H1 (cell line): ENCODE data around the gene PTEN. TPM values are rescaled to one million over a fixed set of nuclear protein-coding genes. Genes with fewer than 3 reads are reported as not detected.

Experiments
- CTCF ChIA-PET: fragments of 300-600 bp; sonication (Branson Sonifier 250); formaldehyde crosslinking; loops from one replicate; lab custom pipeline; 2021; ENCODE audit not compliant: partially characterized antibody; lab: Charles Lee
- POLR2A ChIA-PET: fragments of 300-600 bp; sonication (Branson Sonifier 250); formaldehyde crosslinking; loops from one replicate; lab custom pipeline; 2021; ENCODE audit warnings: inconsistent platforms; ENCODE audit not compliant: partially characterized antibody; lab: Charles Lee
- DNase-seq, 2 experiments: peaks; one replicate each; pipeline versions ENCODE4 v3.0.0 to v3.0.0-alpha.2; 2010 to 2022; ENCODE audit warnings: low spot score in 2 of 2, low read depth in 1 of 2, mixed read lengths in 1 of 2
- FAIRE-seq: peaks from 2 replicates; lab custom pipeline; 2011; peaks lifted over from hg19 to GRCh38; lab: Jason Lieb, UNC
- H2AFZ ChIP-seq: 2 replicates; pipeline ENCODE4 v1.8.1; 2012; ENCODE audit warnings: low read length, inconsistent platforms
- H2AK5ac ChIP-seq: 2 replicates; pipeline ENCODE4 v1.6.1; 2013; ENCODE audit warnings: low read depth, low read length
- H2BK120ac ChIP-seq: replicated peaks from 2 replicates; pipeline ENCODE3; 2013; ENCODE audit warnings: low read depth, low read length, inconsistent platforms
- H2BK12ac ChIP-seq: 2 replicates; pipeline ENCODE4 v1.6.1; 2013; ENCODE audit warnings: low read depth, low read length
- H2BK15ac ChIP-seq: 2 replicates; pipeline ENCODE4 v1.6.1; 2013; ENCODE audit warnings: low read length
- H2BK20ac ChIP-seq: 2 replicates; pipeline ENCODE4 v1.6.1; 2013; ENCODE audit warnings: low read length
- H2BK5ac ChIP-seq: 2 replicates; pipeline ENCODE4 v1.6.1; 2013; ENCODE audit warnings: low read depth, low read length
- H3K14ac ChIP-seq: 2 replicates; pipeline ENCODE4 v1.6.1; 2013; ENCODE audit warnings: inconsistent platforms; ENCODE audit not compliant: insufficient read length
- H3K18ac ChIP-seq: 2 replicates; pipeline ENCODE4 v1.6.1; 2013; ENCODE audit warnings: low read length; ENCODE audit errors: extremely low read depth
- H3K23ac ChIP-seq: 2 replicates; pipeline ENCODE4 v1.6.1; 2013; ENCODE audit warnings: inconsistent platforms; ENCODE audit not compliant: insufficient read length
- H3K23me2 ChIP-seq: 2 replicates; pipeline ENCODE4 v1.6.1; 2013; ENCODE audit warnings: low read depth, low read length
- H3K27ac ChIP-seq: 2 replicates; pipeline ENCODE4 v1.6.1; 2011; ENCODE audit warnings: low read depth, low read length, inconsistent platforms
- H3K27me3 ChIP-seq, 4 experiments: replicated peaks in 1 of 4; 1 replicate in 1 of 4; 2 replicates in 3 of 4; pipeline versions ENCODE4 v1.6.1 to v1.8.1; 2011 to 2013; ENCODE audit warnings: low read length in 3 of 4, mild to moderate bottlenecking in 3 of 4, inconsistent platforms in 2 of 4, mixed read lengths in 2 of 4, moderate library complexity in 1 of 4; ENCODE audit not compliant: control insufficient read depth in 3 of 4, insufficient read depth in 3 of 4; ENCODE audit errors: extremely low read depth in 1 of 4
- H3K36me3 ChIP-seq, 4 experiments: 2 replicates each; pipeline versions ENCODE4 v1.6.1 to v1.8.1; 2011 to 2013; ENCODE audit warnings: mild to moderate bottlenecking in 4 of 4, low read length in 3 of 4, moderate library complexity in 2 of 4, control low read depth in 1 of 4, inconsistent platforms in 1 of 4; ENCODE audit not compliant: insufficient read depth in 4 of 4, control insufficient read depth in 2 of 4
- H3K4ac ChIP-seq: replicated peaks from 2 replicates; pipeline ENCODE3; 2013; ENCODE audit warnings: low read length, low read depth, mixed read lengths, inconsistent platforms; ENCODE audit not compliant: insufficient read length
- H3K4me1 ChIP-seq, 4 experiments: replicated peaks in 1 of 4; 1 replicate in 1 of 4; 2 replicates in 3 of 4; pipeline versions ENCODE4 v1.6.1 to v1.8.1; 2011 to 2013; ENCODE audit warnings: low read length in 3 of 4, inconsistent platforms in 2 of 4, mixed read lengths in 1 of 4; ENCODE audit not compliant: insufficient read depth in 4 of 4, control insufficient read depth in 3 of 4
- H3K4me2 ChIP-seq, 2 experiments: 2 replicates each; pipeline versions ENCODE4 v1.6.1 to v1.8.1; 2011 to 2013; ENCODE audit warnings: low read depth in 2 of 2, low read length in 2 of 2, control low read depth in 1 of 2, inconsistent platforms in 1 of 2, mild to moderate bottlenecking in 1 of 2; ENCODE audit not compliant: insufficient read depth in 1 of 2
- H3K4me3 ChIP-seq, 4 experiments: fragments of 200-600, 300-600 bp in 1 of 4; sonication (generic), shearing (Covaris generic), sonication (Bioruptor Twin) in 1 of 4; 2 replicates each; pipeline versions ENCODE4 v1.5.1 to v1.8.1; 2011 to 2016; ENCODE audit warnings: low read length in 4 of 4, low read depth in 3 of 4, control low read depth in 2 of 4, inconsistent platforms in 2 of 4, mild to moderate bottlenecking in 2 of 4, mixed read lengths in 1 of 4, moderate library complexity in 1 of 4; ENCODE audit not compliant: insufficient read depth in 2 of 4; ENCODE audit errors: extremely low read depth in 1 of 4
- H3K56ac ChIP-seq: replicated peaks from 2 replicates; pipeline ENCODE3; 2013; ENCODE audit warnings: low read depth, mild to moderate bottlenecking, mixed read lengths, low read length, inconsistent platforms; ENCODE audit not compliant: insufficient read length
- H3K79me1 ChIP-seq: 2 replicates; pipeline ENCODE4 v1.6.1; 2013; ENCODE audit warnings: low read depth, low read length, control low read depth
- H3K79me2 ChIP-seq, 2 experiments: 2 replicates each; pipeline versions ENCODE4 v1.6.1 to v1.8.1; 2012 to 2013; ENCODE audit warnings: low read length in 2 of 2, mild to moderate bottlenecking in 2 of 2, inconsistent platforms in 1 of 2; ENCODE audit not compliant: insufficient read depth in 2 of 2, control insufficient read depth in 1 of 2
- H3K9ac ChIP-seq, 4 experiments: replicated peaks in 1 of 4; 1 replicate in 1 of 4; 2 replicates in 3 of 4; pipeline versions ENCODE4 v1.6.1 to v1.8.1; 2011 to 2013; ENCODE audit warnings: low read depth in 3 of 4, low read length in 3 of 4, control low read depth in 2 of 4, mild to moderate bottlenecking in 2 of 4, moderate library complexity in 2 of 4, inconsistent platforms in 1 of 4; ENCODE audit errors: extremely low read depth in 1 of 4
- H3K9me3 ChIP-seq, 2 experiments: 2 replicates each; pipeline versions ENCODE4 v1.6.1 to v1.8.1; 2012 to 2013; ENCODE audit warnings: mild to moderate bottlenecking in 2 of 2, moderate library complexity in 2 of 2, control low read depth in 1 of 2, inconsistent platforms in 1 of 2, low read depth in 1 of 2, low read length in 1 of 2, mixed read lengths in 1 of 2; ENCODE audit not compliant: insufficient read depth in 2 of 2
- H4K20me1 ChIP-seq, 2 experiments: replicated peaks in 1 of 2; 2 replicates each; pipeline versions ENCODE3 to v1.8.1; 2011 to 2013; ENCODE audit warnings: inconsistent platforms in 2 of 2, low read length in 2 of 2, mild to moderate bottlenecking in 1 of 2; ENCODE audit not compliant: insufficient read depth in 2 of 2, control insufficient read depth in 1 of 2
- H4K5ac ChIP-seq: 2 replicates; pipeline ENCODE4 v1.6.1; 2013; ENCODE audit warnings: low read length, low read depth, mixed read lengths, inconsistent platforms; ENCODE audit not compliant: insufficient read length
- H4K8ac ChIP-seq: 2 replicates; pipeline ENCODE4 v1.8.0; 2013; ENCODE audit warnings: mild to moderate bottlenecking, moderate library complexity, low read length, inconsistent platforms; ENCODE audit not compliant: insufficient read depth; ENCODE audit errors: extremely low read depth
- H4K91ac ChIP-seq: replicated peaks from 2 replicates; pipeline ENCODE3; 2013; ENCODE audit warnings: low read length, mixed read lengths, inconsistent platforms; ENCODE audit not compliant: insufficient read length
- ASH2L ChIP-seq: fragments of 200-600, 300-600 bp; sonication (generic); IDR thresholded peaks from one replicate; pipeline ENCODE4 v1.7.1; 2017; ENCODE audit warnings: low read length
- CBX5 ChIP-seq: fragments of 300-800, 300-1000 bp; sonication (generic); IDR thresholded peaks from 2 replicates; pipeline ENCODE4 v1.7.1; 2016; ENCODE audit warnings: antibody characterized with exemption, low read length, low read depth
- JUN ChIP-seq: IDR thresholded peaks from 2 replicates; pipeline ENCODE4 v1.6.1; 2011; ENCODE audit warnings: low read depth, mild to moderate bottlenecking, improper control_type of control experiment, low read length
- JUND ChIP-seq: IDR thresholded peaks from 2 replicates; pipeline ENCODE4 v1.6.1; 2011; ENCODE audit warnings: mild to moderate bottlenecking, improper control_type of control experiment, low read length
- WGBS, 2 experiments: shearing (Covaris generic) in 1 of 2; methylation state at CpG; one replicate each; pipeline versions ENCODE4 v1.1.6 to v1.1.7; 2013 to 2015; ENCODE audit warnings: low lambda C conversion rate in 2 of 2, mixed read lengths in 2 of 2, inconsistent platforms in 1 of 2, low coverage in 1 of 2, missing lambda C conversion rate in 1 of 2; ENCODE audit not compliant: insufficient replicate concordance in 2 of 2, insufficient coverage in 1 of 2, insufficient read length in 1 of 2; ENCODE audit errors: extremely low coverage in 1 of 2, missing lambda C conversion rate in 1 of 2; 5-methylcytosine and 5-hydroxymethylcytosine counted together
- polyA plus RNA-seq, 7 experiments: library from polyadenylated mRNA; depleted of rRNA in 3 of 7; stranded (reverse) in 5 of 7; unstranded in 2 of 7; fragments of >200 nt in 5 of 7; fragments of 200-250 nt in 2 of 7; gene quantifications; 1 replicate in 5 of 7; 2 replicates in 1 of 7; 4 replicates in 1 of 7; pipeline versions ENCODE4 v1.2.1 to v1.2.3, GENCODE V29; 2011 to 2013; ENCODE audit warnings: missing spikeins in 2 of 7, mixed read lengths in 2 of 7
- total RNA-seq: library from RNA; stranded (reverse); fragmentation: NEBNext Ultra II Directional; extraction: Animal tissue kit (Norgen Biotek cat#: 25700); gene quantifications from 2 replicates; pipeline ENCODE4 v1.2.1, GENCODE V29; 2021

PTEN gene
- total and polyA plus RNA-seq, 2 of the 8 experiments (the other 6 are each of a cell fraction or from before 2014, with no cell fraction given): 6.3 to 48.7 TPM

DNA sequence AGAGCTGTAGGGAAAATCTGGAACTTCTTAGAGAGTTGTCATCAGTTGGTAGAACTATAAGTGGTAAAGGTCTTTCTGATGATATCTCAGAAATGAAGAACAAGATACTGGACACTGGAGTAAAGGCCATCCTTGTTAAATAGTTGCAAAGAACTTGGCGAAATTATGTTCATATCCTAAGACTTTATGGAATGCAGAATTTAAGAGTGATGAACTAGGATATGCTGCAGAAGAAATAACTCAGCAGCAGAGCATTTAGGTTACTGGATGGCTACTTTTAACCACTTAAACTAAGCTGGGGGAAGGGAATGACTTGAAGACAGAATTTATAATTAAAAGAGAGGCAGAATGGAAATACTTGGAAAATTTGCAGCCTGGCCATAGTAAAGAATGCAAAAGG is 23.7 kb downstream of the PTEN start:
- Histone ChIP-seq H3K79me1 (peaks cover 5% of the 10 kb centered on the region), H2AK5ac (no peak overlapping the region), H3K4me1 (no peaks in the 10 kb centered on the region), H3K56ac (no peak overlapping the region), H4K8ac (no peak overlapping the region), H3K14ac (no peak overlapping the region), H2BK120ac (no peak overlapping the region), H2BK15ac (no peak overlapping the region), H3K23me2 (no peaks in the 10 kb centered on the region), H3K79me2 (peaks cover 0 to 87% of the 10 kb centered on the region in 2 experiments; a peak in 3 of 4 replicates), H2BK20ac (no peak overlapping the region), H4K5ac (no peak overlapping the region), H2AFZ (no peak overlapping the region), H3K4me2 (no peak overlapping the region), H3K4me3 (no peak overlapping the region), H3K27me3 (no peaks in the 10 kb centered on the region), H3K4ac (no peak overlapping the region), H2BK12ac (no peak overlapping the region), H3K18ac (no peak overlapping the region), H3K23ac (no peak overlapping the region), H3K9me3 (peaks cover 9 to 17% of the 10 kb centered on the region in 2 experiments; a peak in 2 of 4 replicates), H3K36me3 (peaks cover 0 to 31% (median 10%) of the 10 kb centered on the region in 4 experiments; a peak in 4 of 8 replicates), H3K27ac (no peak overlapping the region)
- 83% methylated on average over 1 of the region's 1 CpG; no CpG with 5 or more reads in 1 of the 2 experiments for WGBS, 2 experiments
- CTCF ChIA-PET: interaction anchor here (1.6 kb wide), 1 partner anchor 14 kb away, joined by 3 read pairs; no protein-coding TSS in a partner anchor
- DNase-seq: no peak
- TF ChIP-seq JUND (no peak), JUN (no peak), ASH2L (no peak), CBX5 (no peak)
- TF ChIP-seq, all 59 proteins: peak for 0
- Histone ChIP-seq H4K91ac (no peak overlapping the region), H3K9ac (no peak overlapping the region), H2BK5ac (no peak overlapping the region), H4K20me1 (peaks cover 0 to 2% of the 10 kb centered on the region in 2 experiments)
- POLR2A ChIA-PET: interaction anchor here (0.6 kb wide), 1 partner anchor 22 kb away, joined by 3 read pairs; no protein-coding TSS in a partner anchor
- FAIRE-seq: no peak
